H1 (cell line): Measurements from ENCODE around the gene CSAD. TPM values are rescaled to one million over a fixed set of nuclear protein-coding genes. Genes with fewer than 3 reads are reported as not detected.

Source experiments
- CTCF ChIA-PET: fragments of 300-600 bp; sonication (Branson Sonifier 250); formaldehyde crosslinking; loops from one replicate; lab custom pipeline; 2021; ENCODE audit not compliant: partially characterized antibody; lab: Charles Lee
- POLR2A ChIA-PET: fragments of 300-600 bp; sonication (Branson Sonifier 250); formaldehyde crosslinking; loops from one replicate; lab custom pipeline; 2021; ENCODE audit warnings: inconsistent platforms; ENCODE audit not compliant: partially characterized antibody; lab: Charles Lee
- DNase-seq, 2 experiments: peaks; one replicate each; pipeline versions ENCODE4 v3.0.0 to v3.0.0-alpha.2; 2010 to 2022; ENCODE audit warnings: low spot score in 2 of 2, low read depth in 1 of 2, mixed read lengths in 1 of 2
- FAIRE-seq: peaks from 2 replicates; lab custom pipeline; 2011; peaks lifted over from hg19 to GRCh38; lab: Jason Lieb, UNC
- H2AFZ ChIP-seq: 2 replicates; pipeline ENCODE4 v1.8.1; 2012; ENCODE audit warnings: low read length, inconsistent platforms
- H2AK5ac ChIP-seq: 2 replicates; pipeline ENCODE4 v1.6.1; 2013; ENCODE audit warnings: low read depth, low read length
- H2BK120ac ChIP-seq: replicated peaks from 2 replicates; pipeline ENCODE3; 2013; ENCODE audit warnings: low read depth, low read length, inconsistent platforms
- H2BK12ac ChIP-seq: 2 replicates; pipeline ENCODE4 v1.6.1; 2013; ENCODE audit warnings: low read depth, low read length
- H2BK15ac ChIP-seq: 2 replicates; pipeline ENCODE4 v1.6.1; 2013; ENCODE audit warnings: low read length
- H2BK20ac ChIP-seq: 2 replicates; pipeline ENCODE4 v1.6.1; 2013; ENCODE audit warnings: low read length
- H2BK5ac ChIP-seq: 2 replicates; pipeline ENCODE4 v1.6.1; 2013; ENCODE audit warnings: low read depth, low read length
- H3K14ac ChIP-seq: 2 replicates; pipeline ENCODE4 v1.6.1; 2013; ENCODE audit warnings: inconsistent platforms; ENCODE audit not compliant: insufficient read length
- H3K18ac ChIP-seq: 2 replicates; pipeline ENCODE4 v1.6.1; 2013; ENCODE audit warnings: low read length; ENCODE audit errors: extremely low read depth
- H3K23ac ChIP-seq: 2 replicates; pipeline ENCODE4 v1.6.1; 2013; ENCODE audit warnings: inconsistent platforms; ENCODE audit not compliant: insufficient read length
- H3K23me2 ChIP-seq: 2 replicates; pipeline ENCODE4 v1.6.1; 2013; ENCODE audit warnings: low read depth, low read length
- H3K27ac ChIP-seq: 2 replicates; pipeline ENCODE4 v1.6.1; 2011; ENCODE audit warnings: low read depth, low read length, inconsistent platforms
- H3K27me3 ChIP-seq, 4 experiments: replicated peaks in 1 of 4; 1 replicate in 1 of 4; 2 replicates in 3 of 4; pipeline versions ENCODE4 v1.6.1 to v1.8.1; 2011 to 2013; ENCODE audit warnings: low read length in 3 of 4, mild to moderate bottlenecking in 3 of 4, inconsistent platforms in 2 of 4, mixed read lengths in 2 of 4, moderate library complexity in 1 of 4; ENCODE audit not compliant: control insufficient read depth in 3 of 4, insufficient read depth in 3 of 4; ENCODE audit errors: extremely low read depth in 1 of 4
- H3K36me3 ChIP-seq, 4 experiments: 2 replicates each; pipeline versions ENCODE4 v1.6.1 to v1.8.1; 2011 to 2013; ENCODE audit warnings: mild to moderate bottlenecking in 4 of 4, low read length in 3 of 4, moderate library complexity in 2 of 4, control low read depth in 1 of 4, inconsistent platforms in 1 of 4; ENCODE audit not compliant: insufficient read depth in 4 of 4, control insufficient read depth in 2 of 4
- H3K4ac ChIP-seq: replicated peaks from 2 replicates; pipeline ENCODE3; 2013; ENCODE audit warnings: low read length, low read depth, mixed read lengths, inconsistent platforms; ENCODE audit not compliant: insufficient read length
- H3K4me1 ChIP-seq, 4 experiments: replicated peaks in 1 of 4; 1 replicate in 1 of 4; 2 replicates in 3 of 4; pipeline versions ENCODE4 v1.6.1 to v1.8.1; 2011 to 2013; ENCODE audit warnings: low read length in 3 of 4, inconsistent platforms in 2 of 4, mixed read lengths in 1 of 4; ENCODE audit not compliant: insufficient read depth in 4 of 4, control insufficient read depth in 3 of 4
- H3K4me2 ChIP-seq, 2 experiments: 2 replicates each; pipeline versions ENCODE4 v1.6.1 to v1.8.1; 2011 to 2013; ENCODE audit warnings: low read depth in 2 of 2, low read length in 2 of 2, control low read depth in 1 of 2, inconsistent platforms in 1 of 2, mild to moderate bottlenecking in 1 of 2; ENCODE audit not compliant: insufficient read depth in 1 of 2
- H3K4me3 ChIP-seq, 4 experiments: fragments of 200-600, 300-600 bp in 1 of 4; sonication (generic), shearing (Covaris generic), sonication (Bioruptor Twin) in 1 of 4; 2 replicates each; pipeline versions ENCODE4 v1.5.1 to v1.8.1; 2011 to 2016; ENCODE audit warnings: low read length in 4 of 4, low read depth in 3 of 4, control low read depth in 2 of 4, inconsistent platforms in 2 of 4, mild to moderate bottlenecking in 2 of 4, mixed read lengths in 1 of 4, moderate library complexity in 1 of 4; ENCODE audit not compliant: insufficient read depth in 2 of 4; ENCODE audit errors: extremely low read depth in 1 of 4
- H3K56ac ChIP-seq: replicated peaks from 2 replicates; pipeline ENCODE3; 2013; ENCODE audit warnings: low read depth, mild to moderate bottlenecking, mixed read lengths, low read length, inconsistent platforms; ENCODE audit not compliant: insufficient read length
- H3K79me1 ChIP-seq: 2 replicates; pipeline ENCODE4 v1.6.1; 2013; ENCODE audit warnings: low read depth, low read length, control low read depth
- H3K79me2 ChIP-seq, 2 experiments: 2 replicates each; pipeline versions ENCODE4 v1.6.1 to v1.8.1; 2012 to 2013; ENCODE audit warnings: low read length in 2 of 2, mild to moderate bottlenecking in 2 of 2, inconsistent platforms in 1 of 2; ENCODE audit not compliant: insufficient read depth in 2 of 2, control insufficient read depth in 1 of 2
- H3K9ac ChIP-seq, 4 experiments: replicated peaks in 1 of 4; 1 replicate in 1 of 4; 2 replicates in 3 of 4; pipeline versions ENCODE4 v1.6.1 to v1.8.1; 2011 to 2013; ENCODE audit warnings: low read depth in 3 of 4, low read length in 3 of 4, control low read depth in 2 of 4, mild to moderate bottlenecking in 2 of 4, moderate library complexity in 2 of 4, inconsistent platforms in 1 of 4; ENCODE audit errors: extremely low read depth in 1 of 4
- H3K9me3 ChIP-seq, 2 experiments: 2 replicates each; pipeline versions ENCODE4 v1.6.1 to v1.8.1; 2012 to 2013; ENCODE audit warnings: mild to moderate bottlenecking in 2 of 2, moderate library complexity in 2 of 2, control low read depth in 1 of 2, inconsistent platforms in 1 of 2, low read depth in 1 of 2, low read length in 1 of 2, mixed read lengths in 1 of 2; ENCODE audit not compliant: insufficient read depth in 2 of 2
- H4K20me1 ChIP-seq, 2 experiments: replicated peaks in 1 of 2; 2 replicates each; pipeline versions ENCODE3 to v1.8.1; 2011 to 2013; ENCODE audit warnings: inconsistent platforms in 2 of 2, low read length in 2 of 2, mild to moderate bottlenecking in 1 of 2; ENCODE audit not compliant: insufficient read depth in 2 of 2, control insufficient read depth in 1 of 2
- H4K5ac ChIP-seq: 2 replicates; pipeline ENCODE4 v1.6.1; 2013; ENCODE audit warnings: low read length, low read depth, mixed read lengths, inconsistent platforms; ENCODE audit not compliant: insufficient read length
- H4K8ac ChIP-seq: 2 replicates; pipeline ENCODE4 v1.8.0; 2013; ENCODE audit warnings: mild to moderate bottlenecking, moderate library complexity, low read length, inconsistent platforms; ENCODE audit not compliant: insufficient read depth; ENCODE audit errors: extremely low read depth
- H4K91ac ChIP-seq: replicated peaks from 2 replicates; pipeline ENCODE3; 2013; ENCODE audit warnings: low read length, mixed read lengths, inconsistent platforms; ENCODE audit not compliant: insufficient read length
- BACH1 ChIP-seq: IDR thresholded peaks from 2 replicates; pipeline ENCODE4 v1.6.1; 2012; ENCODE audit warnings: low read length, improper control_type of control experiment
- SIX5 ChIP-seq: IDR thresholded peaks from 2 replicates; pipeline ENCODE4 v1.6.1; 2011; ENCODE audit warnings: mild to moderate bottlenecking, low read depth, low read length
- SRF ChIP-seq: IDR thresholded peaks from 2 replicates; pipeline ENCODE4 v1.6.1; 2011; ENCODE audit warnings: mild to moderate bottlenecking, low read depth, low read length, moderate library complexity
- TCF12 ChIP-seq: IDR thresholded peaks from 2 replicates; pipeline ENCODE4 v1.6.1; 2011; ENCODE audit warnings: low read depth, mild to moderate bottlenecking, low read length
- WGBS, 2 experiments: shearing (Covaris generic) in 1 of 2; methylation state at CpG; one replicate each; pipeline versions ENCODE4 v1.1.6 to v1.1.7; 2013 to 2015; ENCODE audit warnings: low lambda C conversion rate in 2 of 2, mixed read lengths in 2 of 2, inconsistent platforms in 1 of 2, low coverage in 1 of 2, missing lambda C conversion rate in 1 of 2; ENCODE audit not compliant: insufficient replicate concordance in 2 of 2, insufficient coverage in 1 of 2, insufficient read length in 1 of 2; ENCODE audit errors: extremely low coverage in 1 of 2, missing lambda C conversion rate in 1 of 2; 5-methylcytosine and 5-hydroxymethylcytosine counted together
- polyA plus RNA-seq, 7 experiments: library from polyadenylated mRNA; depleted of rRNA in 3 of 7; stranded (reverse) in 5 of 7; unstranded in 2 of 7; fragments of >200 nt in 5 of 7; fragments of 200-250 nt in 2 of 7; gene quantifications; 1 replicate in 5 of 7; 2 replicates in 1 of 7; 4 replicates in 1 of 7; pipeline versions ENCODE4 v1.2.1 to v1.2.3, GENCODE V29; 2011 to 2013; ENCODE audit warnings: missing spikeins in 2 of 7, mixed read lengths in 2 of 7
- total RNA-seq: library from RNA; stranded (reverse); fragmentation: NEBNext Ultra II Directional; extraction: Animal tissue kit (Norgen Biotek cat#: 25700); gene quantifications from 2 replicates; pipeline ENCODE4 v1.2.1, GENCODE V29; 2021

The CSAD gene
- total and polyA plus RNA-seq, 2 of the 8 experiments (the other 6 are each of a cell fraction or from before 2014, with no cell fraction given): 8.8 to 11.3 TPM

GRCh38 chr12:53204351-53204750 lies 23.6 kb upstream of the CSAD start:
- Histone ChIP-seq H3K4me1 (peaks cover 0 to 2% (median 0%) of the 10 kb centered on the region in 4 experiments; a peak in 1 of 7 replicates), H3K23ac (no peak overlapping the region), H3K4me3 (no peak overlapping the region), H4K20me1 (no peaks in the 10 kb centered on the region), H3K27me3 (no peaks in the 10 kb centered on the region; a peak in 3 of 7 replicates), H3K79me2 (no peaks in the 10 kb centered on the region)
- POLR2A ChIA-PET: interaction anchor here (1.4 kb wide), 1 partner anchor 9 kb away, joined by 4 read pairs; no protein-coding TSS in a partner anchor
- no peak for TF ChIP-seq BACH1
- no peak for TF ChIP-seq SRF
- TF ChIP-seq TCF12: no peak
- TF ChIP-seq SIX5: no peak
- TF ChIP-seq, all 59 proteins: peak for 0
- Histone ChIP-seq H2BK20ac (no peak overlapping the region), H3K9me3 (no peaks in the 10 kb centered on the region), H2BK12ac (no peak overlapping the region), H3K27ac (no peak overlapping the region), H2BK120ac (no peak overlapping the region), H4K91ac (no peak overlapping the region), H2BK15ac (no peak overlapping the region), H3K36me3 (no peaks in the 10 kb centered on the region), H2BK5ac (no peak overlapping the region), H2AFZ (no peak overlapping the region), H3K14ac (no peak overlapping the region), H4K8ac (no peak overlapping the region), H3K23me2 (peaks cover 5% of the 10 kb centered on the region; the same call in 1 of the 2 replicates), H3K9ac (no peak overlapping the region), H3K4ac (no peak overlapping the region), H4K5ac (no peak overlapping the region), H3K56ac (no peak overlapping the region), H3K18ac (no peak overlapping the region), H3K4me2 (no peak overlapping the region), H3K79me1 (no peaks in the 10 kb centered on the region), H2AK5ac (no peak overlapping the region)
- CTCF ChIA-PET: interaction anchor here (1.1 to 22.3 kb wide), 6 partner anchors 9 to 86 kb away, joined by 4 to 573 read pairs (median 84); partner anchors contain the start of genes CSAD, MYG1, PFDN5 and RARG
- WGBS, 2 experiments: 64% methylated on average over 1 of the region's 1 CpG; no CpG with 5 or more reads in 1 of the 2 experiments
- no peak for DNase-seq
- no peak for FAIRE-seq
